ENCODE data around the gene PXYLP1. TPM values are rescaled to one million over a fixed set of nuclear protein-coding genes. Genes with fewer than 3 reads are reported as not detected.

PXYLP1 gene
- total and polyA plus RNA-seq, 10 of the 15 experiments (the other 5 are each of a cell fraction or from before 2014, with no cell fraction given): 0.06 to 1.7 (median 0.35) TPM

DNA sequence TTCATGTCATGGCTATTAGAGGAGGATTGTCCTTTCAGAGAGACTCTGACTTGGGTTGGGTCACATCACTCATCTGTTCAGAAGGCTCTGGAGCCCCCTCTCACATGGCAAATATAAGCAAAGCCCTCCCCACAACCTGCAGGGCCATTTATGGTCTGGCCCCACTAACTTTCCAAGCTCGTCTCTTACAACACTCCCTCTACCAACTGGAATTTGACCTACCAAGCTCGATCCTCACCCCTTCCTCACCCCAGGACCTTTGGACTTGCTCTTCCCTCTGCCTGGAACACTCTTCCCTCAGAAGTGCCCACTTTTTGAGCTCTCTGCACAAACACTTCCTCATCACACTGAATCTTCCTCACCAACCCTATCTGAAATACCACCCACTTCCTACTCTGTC lies 14.2 kb upstream of the PXYLP1 start:
- Histone ChIP-seq H3K9ac (ENCODE audit: control insufficient read depth, insufficient read depth, low read length) (no peak overlapping the region), H3K4me2 (ENCODE audit: control insufficient read depth, insufficient read depth) (no peak overlapping the region), H3K27ac (ENCODE audit: control insufficient read depth, insufficient read depth) (no peak overlapping the region), H3K4me3 (no peak overlapping the region), H3K79me2 (ENCODE audit: control insufficient read depth, insufficient read depth, low read length) (no peaks in the 10 kb centered on the region), H4K20me1 (ENCODE audit: control insufficient read depth, insufficient read depth) (no peaks in the 10 kb centered on the region), H3K9me3 (replicated peaks; ENCODE audit: control insufficient read depth, insufficient read depth, low read length) (no peaks in the 10 kb centered on the region), H3K27me3 (replicated peaks in 1 of 2; ENCODE audit: control insufficient read depth in 2 of 2, insufficient read depth in 2 of 2, low read length in 1 of 2) (peaks cover 3 to 4% of the 10 kb centered on the region in 2 experiments; a peak in 2 of 4 replicates), H2AFZ (ENCODE audit: control insufficient read depth, low read depth, low read length) (no peak overlapping the region), H3K4me1 (ENCODE audit: control insufficient read depth, insufficient read depth, low read length) (no peaks in the 10 kb centered on the region), H3K36me3 (ENCODE audit: control insufficient read depth in 2 of 2, insufficient read depth in 2 of 2, low read length in 1 of 2) (no peaks in the 10 kb centered on the region)
- ATAC-seq: no peak
- SMC1A ChIA-PET (ENCODE audit: uncharacterized antibody, unreplicated experiment): interaction anchor here (1.1 kb wide), 1 partner anchor 11 kb away, joined by 6 read pairs; no protein-coding TSS in a partner anchor
- FAIRE-seq: no peak
- intact Hi-C loops (cut with micrococcal nuclease; ENCODE audit: unreplicated experiment) (no loop called here), in situ Hi-C loops (cut with MboI) (no loop called here)
- POLR2A ChIA-PET: no interaction called here
- WGBS (ENCODE audit: insufficient coverage, insufficient replicate concordance, low lambda C conversion rate, missing lambda C conversion rate): 15% methylated on average over 2 of the region's 2 CpGs
- BruUV-seq (replicated peaks): no TSS peak
- TF ChIP-seq SMARCA5 (IDR thresholded peaks at IDR 0.05) (no peak), HCFC1 (IDR thresholded peaks at IDR 0.05; ENCODE audit: low read length) (no peak), PAX8 (IDR thresholded peaks at IDR 0.05) (no peak), JUND (IDR thresholded peaks at IDR 0.05; ENCODE audit: low read depth, low read length) (no peak), RUNX3 (IDR thresholded peaks at IDR 0.05; ENCODE audit: low read length) (no peak), CREM (IDR thresholded peaks at IDR 0.05; ENCODE audit: low read depth) (no peak), HSF1 (IDR thresholded peaks at IDR 0.05; ENCODE audit: low read depth, low read length) (no peak), KDM1A (IDR thresholded peaks at IDR 0.05; ENCODE audit: borderline replicate concordance) (no peak)
- no peak for DNase-seq (ENCODE audit: low read depth, low spot score)
- CTCF ChIA-PET: no interaction called here
- RAD21 ChIA-PET (ENCODE audit: unreplicated experiment): no interaction called here

Data from GM12878 (cell line).